ENCODE results near the gene CDH11.

- TF ChIP-seq POLR2A (IDR thresholded peaks at IDR 0.05) (no peak), CTCF (IDR thresholded peaks at IDR 0.05) (no peak), POLR2AphosphoS5 (IDR thresholded peaks at IDR 0.05; ENCODE audit: insufficient read depth in 1 of 2, low read depth in 1 of 2) (no peak)
Measured at GRCh38 chr16:65068151-65068740, 53.6 kb downstream of the CDH11 start.

Measured in vagina (tissue), 2 donors.